Keratinocyte (primary cell): ENCODE data around the gene SDK1. TPM values are rescaled to one million over a fixed set of nuclear protein-coding genes. Genes with fewer than 3 reads are reported as not detected.

Experiments used
- DNase-seq: peaks from one replicate; pipeline ENCODE4 v3.0.0-alpha.2; 2011; ENCODE audit warnings: low read depth, missing footprints, low spot score
- FAIRE-seq: peaks from 2 replicates; lab custom pipeline; 2011; peaks lifted over from hg19 to GRCh38; lab: Jason Lieb, UNC
- H2AFZ ChIP-seq: 2 replicates; pipeline ENCODE4 v1.6.0; 2012; ENCODE audit warnings: low read length, control low read depth, inconsistent platforms; ENCODE audit not compliant: control insufficient read depth
- H3K27ac ChIP-seq: 2 replicates; pipeline ENCODE4 v1.5.1; 2011; ENCODE audit warnings: low read length; ENCODE audit not compliant: control insufficient read depth, insufficient read depth
- H3K27me3 ChIP-seq: 3 replicates; pipeline ENCODE4 v1.6.0; 2011; ENCODE audit warnings: low read length; ENCODE audit not compliant: control insufficient read depth, insufficient read depth; ENCODE audit errors: extremely low read depth
- H3K36me3 ChIP-seq, 2 experiments: 2 replicates in 1 of 2; 3 replicates in 1 of 2; pipeline ENCODE4 v1.5.1; 2011; ENCODE audit warnings: low read length in 2 of 2, mild to moderate bottlenecking in 1 of 2; ENCODE audit not compliant: control insufficient read depth in 2 of 2, insufficient read depth in 2 of 2; ENCODE audit errors: extremely low read depth in 1 of 2
- H3K4me1 ChIP-seq: 3 replicates; pipeline ENCODE4 v1.5.1; 2011; ENCODE audit warnings: low read length; ENCODE audit not compliant: control insufficient read depth, insufficient read depth; ENCODE audit errors: extremely low read depth
- H3K4me2 ChIP-seq: 3 replicates; pipeline ENCODE4 v1.6.0; 2011; ENCODE audit warnings: low read depth, low read length; ENCODE audit not compliant: control insufficient read depth, insufficient read depth; ENCODE audit errors: extremely low read depth
- H3K4me3 ChIP-seq, 3 experiments: fragments of 200-600 bp in 1 of 3; sonication (generic) in 1 of 3; 2 replicates in 2 of 3; 3 replicates in 1 of 3; pipeline ENCODE4 v1.5.1; 2011 to 2016; ENCODE audit warnings: low read length in 3 of 3, mild to moderate bottlenecking in 3 of 3, control low read depth in 2 of 3, inconsistent platforms in 1 of 3, low read depth in 1 of 3, mixed read lengths in 1 of 3, mixed run types in 1 of 3, moderate library complexity in 1 of 3; ENCODE audit not compliant: control insufficient read depth in 2 of 3, insufficient read depth in 2 of 3; ENCODE audit errors: extremely low read depth in 1 of 3
- H3K79me2 ChIP-seq: 2 replicates; pipeline ENCODE4 v1.6.0; 2012; ENCODE audit warnings: low read length; ENCODE audit not compliant: control insufficient read depth, insufficient read depth
- H3K9ac ChIP-seq: 3 replicates; pipeline ENCODE4 v1.6.0; 2011; ENCODE audit warnings: low read length; ENCODE audit not compliant: control insufficient read depth, insufficient read depth; ENCODE audit errors: extremely low read depth
- H3K9me1 ChIP-seq: 3 replicates; pipeline ENCODE4 v1.6.0; 2011; ENCODE audit warnings: low read length; ENCODE audit not compliant: control insufficient read depth, insufficient read depth; ENCODE audit errors: extremely low read depth
- H3K9me3 ChIP-seq: 2 replicates; pipeline ENCODE4 v1.5.1; 2012; ENCODE audit warnings: low read depth, low read length; ENCODE audit not compliant: control insufficient read depth
- H4K20me1 ChIP-seq: 3 replicates; pipeline ENCODE4 v1.6.0; 2011; ENCODE audit warnings: low read length; ENCODE audit not compliant: control insufficient read depth, insufficient read depth; ENCODE audit errors: extremely low read depth
- CTCF ChIP-seq, 3 experiments: IDR thresholded peaks in 1 of 3; conservative IDR thresholded peaks in 1 of 3; optimal IDR thresholded peaks in 1 of 3; 2 replicates in 2 of 3; 3 replicates in 1 of 3; pipeline versions ENCODE3 to v1.5.1; 2011; ENCODE audit warnings: low read length in 3 of 3, mild to moderate bottlenecking in 3 of 3, moderate library complexity in 2 of 3, control low read depth in 1 of 3, inconsistent platforms in 1 of 3; ENCODE audit not compliant: insufficient read depth in 2 of 3; ENCODE audit errors: extremely low read depth in 1 of 3
- EZH2 ChIP-seq: IDR thresholded peaks from one replicate; pipeline ENCODE4 v1.6.1; 2012; ENCODE audit warnings: inconsistent platforms, mild to moderate bottlenecking, low read length, moderate library complexity
- dilution Hi-C: fragments of 300-500 bp; cut with MboI; formaldehyde crosslinking; loops from one replicate; pipeline ENCODE4 v1.7.0; 2020; ENCODE audit warnings: low sequenced_read_pairs; ENCODE audit not compliant: extremely low pct_ligation_motif_present
- polyA plus RNA-seq, 5 experiments: library from polyadenylated mRNA; depleted of rRNA in 3 of 5; stranded (reverse) in 3 of 5; stranded (forward) in 1 of 5; unstranded in 1 of 5; fragments of >200 nt; gene quantifications; 1 replicate in 1 of 5; 2 replicates in 3 of 5; 3 replicates in 1 of 5; pipeline versions ENCODE4 v1.2.1 to v1.2.3, GENCODE V29; 2011 to 2012; ENCODE audit warnings: missing spikeins in 2 of 5, low read depth in 1 of 5, low replicate concordance in 1 of 5

Gene SDK1
- polyA plus RNA-seq, 1 donor (not counting 4 experiments of a cell fraction or from before 2014, with no cell fraction given): 0.66 TPM

GRCh38 chr7:3950249-3950648 is 649.2 kb downstream of the SDK1 start:
- Histone ChIP-seq H3K4me1 (peaks cover 4% of the 10 kb centered on the region), H3K9me3 (no peaks in the 10 kb centered on the region), H3K27me3 (no peaks in the 10 kb centered on the region), H3K4me3 (no peak overlapping the region), H3K36me3 (peaks cover 0 to 4% of the 10 kb centered on the region in 2 experiments), H3K4me2 (no peak overlapping the region), H4K20me1 (no peaks in the 10 kb centered on the region), H2AFZ (no peak overlapping the region), H3K9me1 (no peaks in the 10 kb centered on the region), H3K27ac (no peak overlapping the region), H3K9ac (no peak overlapping the region), H3K79me2 (no peaks in the 10 kb centered on the region)
- TF ChIP-seq CTCF (optimal IDR thresholded peaks at IDR 0.05 in 1 of 3, IDR thresholded peaks at IDR 0.05 in 1 of 3, conservative IDR thresholded peaks at IDR 0.05 in 1 of 3; ENCODE audit: extremely low read depth in 1 of 3, insufficient read depth in 2 of 3, low read length in 3 of 3) (no peak), EZH2 (no peak)
- dilution Hi-C loops: no loop called here
- no peak for DNase-seq
- no peak for FAIRE-seq

GRCh38 chr7:3951316-3952055 is 650.4 kb downstream of the SDK1 start:
- no peak for FAIRE-seq
- Histone ChIP-seq H3K36me3 (peaks cover 0 to 4% of the 10 kb centered on the region in 2 experiments), H3K4me2 (no peak overlapping the region), H3K27me3 (no peaks in the 10 kb centered on the region), H3K4me3 (no peak overlapping the region), H3K4me1 (peaks cover 17% of the 10 kb centered on the region), H3K27ac (no peak overlapping the region), H2AFZ (no peak overlapping the region), H3K9me3 (no peaks in the 10 kb centered on the region), H3K9ac (no peak overlapping the region), H3K79me2 (no peaks in the 10 kb centered on the region), H3K9me1 (no peaks in the 10 kb centered on the region), H4K20me1 (no peaks in the 10 kb centered on the region)
- TF ChIP-seq EZH2 (no peak), CTCF (optimal IDR thresholded peaks at IDR 0.05 in 1 of 3, IDR thresholded peaks at IDR 0.05 in 1 of 3, conservative IDR thresholded peaks at IDR 0.05 in 1 of 3; ENCODE audit: extremely low read depth in 1 of 3, insufficient read depth in 2 of 3, low read length in 3 of 3) (no peak)
- DNase-seq: no peak
- dilution Hi-C loops: no loop called here
